Neural progenitor cell (in vitro differentiated cells): ENCODE data around the gene INSM2. TPM values are rescaled to one million over a fixed set of nuclear protein-coding genes. Genes with fewer than 3 reads are reported as not detected.

Source experiments
- DNase-seq: peaks from one replicate; pipeline ENCODE4 v3.0.0-alpha.2; 2016; ENCODE audit warnings: low spot score
- H2AFZ ChIP-seq: fragments of 200-600 bp; sonication (generic); replicated peaks from 2 replicates; pipeline ENCODE4 v1.6.1; 2016; ENCODE audit warnings: antibody characterized with exemption
- H3F3A ChIP-seq: fragments of 200-600 bp; sonication (generic); 2 replicates; pipeline ENCODE4 v1.6.1; 2016; ENCODE audit warnings: antibody characterized with exemption, low read depth
- H3K27ac ChIP-seq: fragments of 200-600 bp; sonication (generic); 2 replicates; pipeline ENCODE4 v1.5.1; 2016; ENCODE audit warnings: mild to moderate bottlenecking
- H3K27me3 ChIP-seq: fragments of 200-600 bp; sonication (generic); 2 replicates; pipeline ENCODE4 v1.6.1; 2016; ENCODE audit warnings: mild to moderate bottlenecking, moderate library complexity
- H3K36me3 ChIP-seq: fragments of 200-600 bp; sonication (generic); 2 replicates; pipeline ENCODE4 v1.5.1; 2016
- H3K4me1 ChIP-seq: fragments of 200-600 bp; sonication (generic); 2 replicates; pipeline ENCODE4 v1.6.1; 2016; ENCODE audit warnings: mixed run types
- H3K4me2 ChIP-seq: fragments of 200-600 bp; sonication (generic); 2 replicates; pipeline ENCODE4 v1.6.1; 2016
- H3K4me3 ChIP-seq: fragments of 200-600 bp; sonication (generic); 2 replicates; pipeline ENCODE4 v1.5.1; 2016
- H3K79me2 ChIP-seq: fragments of 200-600 bp; sonication (generic); 2 replicates; pipeline ENCODE4 v1.6.1; 2016; ENCODE audit warnings: low read depth
- H3K9ac ChIP-seq: fragments of 200-600 bp; sonication (generic); 2 replicates; pipeline ENCODE4 v1.6.1; 2016
- H3K9me3 ChIP-seq: fragments of 200-600 bp; sonication (generic); 2 replicates; pipeline ENCODE4 v1.5.1; 2016; ENCODE audit warnings: low read depth
- H4K20me1 ChIP-seq: fragments of 200-600 bp; sonication (generic); 2 replicates; pipeline ENCODE4 v1.6.1; 2016; ENCODE audit warnings: low read depth
- H3K27ac Mint-ChIP-seq: 3 replicates; pipeline ENCODE4 v1.8.0; 2021; ENCODE audit warnings: mixed read lengths
- H3K27me3 Mint-ChIP-seq: 2 replicates; pipeline ENCODE4 v1.8.0; 2022; ENCODE audit warnings: low read depth, mild to moderate bottlenecking, inconsistent platforms, moderate library complexity, mixed read lengths; ENCODE audit not compliant: insufficient read depth
- H3K36me3 Mint-ChIP-seq: 3 replicates; pipeline ENCODE4 v1.8.0; 2021; ENCODE audit warnings: mixed read lengths
- H3K4me1 Mint-ChIP-seq: 3 replicates; pipeline ENCODE4 v1.8.0; 2021; ENCODE audit warnings: mixed read lengths
- H3K4me3 Mint-ChIP-seq: 3 replicates; pipeline ENCODE4 v1.8.0; 2021; ENCODE audit warnings: mild to moderate bottlenecking, moderate library complexity, mixed read lengths
- H3K9me3 Mint-ChIP-seq: 3 replicates; pipeline ENCODE4 v1.8.0; 2020; ENCODE audit warnings: mixed read lengths
- CTCF ChIP-seq: fragments of 200-600 bp; sonication (generic); IDR thresholded peaks from 2 replicates; pipeline ENCODE4 v1.5.1; 2017; ENCODE audit warnings: antibody characterized with exemption, mild to moderate bottlenecking
- EZH2 ChIP-seq: fragments of 200-600 bp; sonication (generic); IDR thresholded peaks from 2 replicates; pipeline ENCODE4 v1.6.1; 2017; ENCODE audit warnings: antibody characterized with exemption, mild to moderate bottlenecking, moderate library complexity
- EZH2phosphoT487 ChIP-seq: fragments of 200-600 bp; sonication (generic); IDR thresholded peaks from 2 replicates; pipeline ENCODE4 v1.6.1; 2017; ENCODE audit warnings: antibody characterized with exemption
- total RNA-seq: library from RNA; depleted of rRNA; stranded (reverse); fragments of >200 nt; gene quantifications from 2 replicates; pipeline ENCODE4 v1.2.3, GENCODE V29; 2015; ENCODE audit warnings: low replicate concordance

Gene INSM2
- total RNA-seq, 1 donor from 2014 or later: not detected

GRCh38 chr14:35534873-35535482, 1.0 kb downstream of the INSM2 start:
- Histone ChIP-seq H2AFZ (no peak overlapping the region), H3K4me2 (peak overlapping the region; percentile 98), H4K20me1 (peaks cover 47% of the 10 kb centered on the region), H3F3A (peaks cover 16% of the 10 kb centered on the region), H3K4me3 (peak overlapping the region; percentile 70), H3K4me1 (peaks cover 5% of the 10 kb centered on the region), H3K9ac (no peak overlapping the region), H3K36me3 (no peaks in the 10 kb centered on the region), H3K27ac (no peak overlapping the region), H3K9me3 (no peaks in the 10 kb centered on the region), H3K79me2 (no peaks in the 10 kb centered on the region), H3K27me3 (peaks cover 82% of the 10 kb centered on the region)
- H3K27ac Mint-ChIP-seq: no peak overlapping the region
- peaks cover 41% of the 10 kb centered on the region for H3K27me3 Mint-ChIP-seq
- H3K4me3 Mint-ChIP-seq: peak overlapping the region; percentile 81
- H3K36me3 Mint-ChIP-seq: peaks cover 3% of the 10 kb centered on the region
- peak; percentile 91 for DNase-seq
- peaks cover 12% of the 10 kb centered on the region for H3K4me1 Mint-ChIP-seq
- peak; percentile 19 for TF ChIP-seq EZH2phosphoT487
- peak; percentile 87 for TF ChIP-seq EZH2
- no peak for TF ChIP-seq CTCF
- no peaks in the 10 kb centered on the region for H3K9me3 Mint-ChIP-seq

DNA sequence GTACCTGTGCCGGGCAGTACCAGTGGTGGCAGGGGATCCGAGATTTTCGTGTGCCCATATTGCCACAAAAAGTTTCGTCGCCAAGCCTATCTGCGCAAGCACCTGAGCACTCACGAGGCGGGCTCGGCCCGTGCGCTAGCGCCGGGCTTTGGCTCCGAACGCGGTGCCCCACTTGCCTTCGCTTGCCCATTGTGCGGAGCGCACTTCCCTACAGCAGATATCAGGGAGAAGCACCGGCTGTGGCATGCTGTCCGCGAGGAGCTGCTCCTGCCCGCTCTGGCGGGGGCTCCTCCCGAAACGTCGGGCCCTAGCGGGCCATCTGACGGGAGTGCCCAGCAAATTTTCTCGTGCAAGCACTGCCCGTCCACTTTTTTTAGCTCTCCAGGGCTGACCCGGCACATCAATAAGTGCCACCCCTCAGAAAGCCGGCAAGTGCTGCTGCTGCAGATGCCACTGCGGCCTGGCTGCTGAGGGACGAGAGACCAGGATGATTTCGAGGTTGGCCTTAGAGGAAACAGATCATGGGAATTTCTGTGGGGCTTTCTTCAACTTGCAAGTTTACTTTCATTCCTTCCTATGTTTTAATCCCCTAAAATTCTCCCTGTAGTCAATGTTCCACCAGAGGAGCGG, 1.6 kb downstream of the INSM2 start:
- DNase-seq: peak; percentile 79
- no peak overlapping the region for H3K27ac Mint-ChIP-seq
- peaks cover 5% of the 10 kb centered on the region for H3K4me1 ChIP-seq

DNA sequence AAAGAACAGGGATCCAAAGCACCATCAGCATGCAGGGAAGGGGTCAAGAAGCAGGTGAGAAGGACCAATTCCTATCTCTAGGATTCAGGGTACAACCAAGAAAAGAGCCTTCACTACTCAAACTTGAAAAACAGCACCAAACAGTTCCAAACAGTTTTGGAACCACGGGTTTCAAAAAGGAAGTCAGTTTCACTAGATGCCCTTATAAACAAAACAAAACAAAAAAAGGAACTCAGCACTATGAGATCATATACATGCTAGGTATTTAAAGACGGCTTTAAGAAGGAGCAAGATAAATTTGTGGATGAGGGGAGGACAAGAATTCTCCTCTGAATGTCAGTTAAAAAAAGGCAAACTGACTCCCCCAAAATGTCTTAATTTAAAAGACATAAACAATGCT, 6.0 kb downstream of the INSM2 start:
- Histone ChIP-seq H4K20me1 (peaks cover 19% of the 10 kb centered on the region), H2AFZ (no peak overlapping the region), H3K27ac (no peak overlapping the region), H3K79me2 (no peaks in the 10 kb centered on the region), H3K9ac (no peak overlapping the region), H3K9me3 (no peaks in the 10 kb centered on the region), H3F3A (peaks cover 7% of the 10 kb centered on the region), H3K36me3 (no peaks in the 10 kb centered on the region), H3K4me2 (no peak overlapping the region), H3K4me1 (peaks cover 5% of the 10 kb centered on the region), H3K4me3 (no peak overlapping the region), H3K27me3 (peaks cover 32% of the 10 kb centered on the region)
- peaks cover 3% of the 10 kb centered on the region for H3K36me3 Mint-ChIP-seq
- TF ChIP-seq CTCF (no peak), EZH2 (no peak), EZH2phosphoT487 (no peak)
- no peaks in the 10 kb centered on the region for H3K9me3 Mint-ChIP-seq
- no peak overlapping the region for H3K4me3 Mint-ChIP-seq
- DNase-seq: no peak
- peaks cover 22% of the 10 kb centered on the region for H3K27me3 Mint-ChIP-seq
- H3K4me1 Mint-ChIP-seq: peaks cover 7% of the 10 kb centered on the region
- no peak overlapping the region for H3K27ac Mint-ChIP-seq

More for the DNA sequence above, 1.6 kb downstream of the INSM2 start:
- Histone ChIP-seq H3K4me3 (peak overlapping the region; percentile 70), H3F3A (peaks cover 16% of the 10 kb centered on the region), H3K79me2 (no peaks in the 10 kb centered on the region), H3K4me2 (peak overlapping the region; percentile 98), H3K9ac (no peak overlapping the region), H3K9me3 (no peaks in the 10 kb centered on the region), H2AFZ (no peak overlapping the region), H3K27ac (no peak overlapping the region), H3K36me3 (no peaks in the 10 kb centered on the region), H4K20me1 (peaks cover 47% of the 10 kb centered on the region), H3K27me3 (peaks cover 75% of the 10 kb centered on the region)
- peaks cover 3% of the 10 kb centered on the region for H3K36me3 Mint-ChIP-seq
- peaks cover 12% of the 10 kb centered on the region for H3K4me1 Mint-ChIP-seq
- H3K27me3 Mint-ChIP-seq: peaks cover 37% of the 10 kb centered on the region
- TF ChIP-seq CTCF (no peak), EZH2 (peak; percentile 13)
- H3K4me3 Mint-ChIP-seq: peak overlapping the region; percentile 81
- no peaks in the 10 kb centered on the region for H3K9me3 Mint-ChIP-seq
